HG02852 (cell line): Measurements from ENCODE around the gene C12orf60.
"Not testable (repeated sequence)": the region's sequence is repeated elsewhere in the genome, so short reads cannot be mapped to it uniquely, and the experiment has no call there.

Experiments
- ATAC-seq: cut with Tn5 transposase; IDR thresholded peaks from one replicate; pipeline ENCODE4 v1.9.1; 2021; ENCODE audit warnings: mild to moderate bottlenecking, moderate library complexity; ENCODE audit not compliant: unreplicated experiment

C12orf60 gene

GRCh38 chr12:14803011-14803829 is at the start of gene C12orf60, which contains the start of gene WBP11:
TSS of gene C12orf60 (plus strand) at chr12:14803670. CDS start at chr12:14822936, 19,266 bp downstream.
TSS of gene WBP11 (minus strand) at chr12:14803478. CDS start at chr12:14801383, 2,095 bp downstream.
- peak; percentile 99 for ATAC-seq

GRCh38 chr12:14756334-14757143 is 46.9 kb upstream of the C12orf60 start:
- no peak for ATAC-seq

- not testable (repeated sequence) for ATAC-seq
Measured at GRCh38 chr12:14759711-14760280, 43.7 kb upstream of the C12orf60 start.

- no peak for ATAC-seq
Measured at GRCh38 chr12:14765398-14765797, 38.1 kb upstream of the C12orf60 start.

GRCh38 chr12:14766020-14766419 is 37.5 kb upstream of the C12orf60 start:
- ATAC-seq: not testable (repeated sequence)

GRCh38 chr12:14766649-14767215 is 36.7 kb upstream of the C12orf60 start:
- no peak for ATAC-seq

- ATAC-seq: no peak
Measured at GRCh38 chr12:14767617-14768016, 35.9 kb upstream of the C12orf60 start.

- no peak for ATAC-seq
Measured at GRCh38 chr12:14768823-14769405, 34.6 kb upstream of the C12orf60 start.

GRCh38 chr12:14769466-14769968 is 34.0 kb upstream of the C12orf60 start:
- no peak for ATAC-seq

GRCh38 chr12:14769969-14770495 is 33.4 kb upstream of the C12orf60 start:
- peak; percentile 36 for ATAC-seq

GRCh38 chr12:14770496-14771461 is 32.7 kb upstream of the C12orf60 start:
- ATAC-seq: peak; percentile 17

GRCh38 chr12:14771651-14772137 is 31.8 kb upstream of the C12orf60 start:
- ATAC-seq: no peak

- ATAC-seq: no peak
Measured at GRCh38 chr12:14772946-14773345, 30.5 kb upstream of the C12orf60 start.

- ATAC-seq: peak; percentile 17
Measured at GRCh38 chr12:14773685-14774073, 29.8 kb upstream of the C12orf60 start.

- ATAC-seq: peak; percentile 56
Measured at GRCh38 chr12:14774074-14774905, 29.2 kb upstream of the C12orf60 start.

GRCh38 chr12:14774906-14775635 is 28.4 kb upstream of the C12orf60 start:
- ATAC-seq: no peak

- no peak for ATAC-seq
Measured at GRCh38 chr12:14775636-14775980, 27.9 kb upstream of the C12orf60 start.
